ENCODE measurements around the gene INPP5K. TPM values are rescaled to one million over a fixed set of nuclear protein-coding genes. Genes with fewer than 3 reads are reported as not detected.
A peak's percentile ranks its signal among the peaks of the same experiment; 100 is the strongest.

INPP5K gene
- total RNA-seq, 1 experiment from 2014 or later = 29.4 TPM

- no CpG with 5 or more reads among the region's 11 CpGs for WGBS (ENCODE audit: extremely low coverage, insufficient read length, low lambda C conversion rate)
- Histone ChIP-seq H3K4ac (ENCODE audit: low read depth, low read length) (no peak overlapping the region), H2BK20ac (ENCODE audit: low read depth, low read length, poor library complexity, severe bottlenecking) (no peak overlapping the region), H3T11ph (ENCODE audit: low read length) (no peak overlapping the region), H4K5ac (ENCODE audit: insufficient read length, low read depth, low read length) (no peak overlapping the region), H2AK5ac (ENCODE audit: insufficient read length, low read length) (no peak overlapping the region), H3K23ac (ENCODE audit: insufficient read length, low read depth, low read length) (no peak overlapping the region), H3K79me2 (ENCODE audit: insufficient read depth, low read length) (no peaks in the 10 kb centered on the region; the same call in 1 of the 2 replicates), H4K91ac (ENCODE audit: insufficient read length, low read depth, low read length) (no peak overlapping the region), H2AFZ (ENCODE audit: low read length) (no peak overlapping the region), H3K9me3 (ENCODE audit: control insufficient read depth, low read depth, low read length) (no peaks in the 10 kb centered on the region), H3K18ac (ENCODE audit: insufficient read length, low read depth, low read length) (no peak overlapping the region), H3K9ac (ENCODE audit: extremely low read depth, insufficient read length, low read length) (no peak overlapping the region), H3K14ac (ENCODE audit: insufficient read depth, low read length) (no peak overlapping the region), H3K79me1 (ENCODE audit: insufficient read depth, low read depth, low read length, poor library complexity, severe bottlenecking) (peaks cover 8% of the 10 kb centered on the region), H4K8ac (replicated peaks; ENCODE audit: insufficient read length, low read depth, low read length) (no peak overlapping the region), H3K4me1 (ENCODE audit: insufficient read depth, low read length) (no peaks in the 10 kb centered on the region), H2BK12ac (ENCODE audit: insufficient read length, low read depth, low read length) (no peak overlapping the region), H3K27me3 (ENCODE audit: insufficient read depth, low read length) (no peaks in the 10 kb centered on the region), H4K20me1 (ENCODE audit: control insufficient read depth, insufficient read depth, insufficient read length) (no peaks in the 10 kb centered on the region), H3K56ac (ENCODE audit: insufficient read length, low read depth, low read length) (no peak overlapping the region), H3K4me2 (ENCODE audit: insufficient read depth, insufficient read length, low read length) (no peak overlapping the region), H2BK15ac (ENCODE audit: low read depth, low read length) (no peak overlapping the region), H3K27ac (ENCODE audit: insufficient read length, low read depth, low read length) (no peak overlapping the region), H3K23me2 (ENCODE audit: insufficient read length, low read depth, low read length, poor library complexity, severe bottlenecking) (no peaks in the 10 kb centered on the region), H2BK120ac (ENCODE audit: low read depth, low read length, poor library complexity, severe bottlenecking) (no peak overlapping the region), H2BK5ac (ENCODE audit: insufficient read length, low read length) (no peak overlapping the region)
- peaks cover 32 to 72% (median 52%) of the 10 kb centered on the region in 3 experiments; a peak in 6 of 7 replicates for H3K36me3 Mint-ChIP-seq (ENCODE audit: insufficient read depth in 1 of 3, low read depth in 3 of 3)
- peaks cover 0 to 13% of the 10 kb centered on the region in 2 experiments; a peak in 3 of 4 replicates for H3K4me1 Mint-ChIP-seq
- H3K27me3 Mint-ChIP-seq (ENCODE audit: low read depth) = no peaks in the 10 kb centered on the region
- no peak for TF ChIP-seq CTCF (conservative IDR thresholded peaks at IDR 0.05)
- no peaks in the 10 kb centered on the region for H3K9me3 Mint-ChIP-seq
- H3K4me3 Mint-ChIP-seq = no peak overlapping the region; a peak in 1 of 5 replicates
- no peak for DNase-seq
- H3K27ac Mint-ChIP-seq = peak overlapping the region in 1 of 3 experiments; percentile 34; a peak in 1 of 7 replicates
Measured at GRCh38 chr17:1552932-1553331, 36.5 kb upstream of the INPP5K start.

Measured in H9 (cell line).